NCI-H774 (cell line): ENCODE results near the gene GCNT4.
A peak's percentile ranks its signal among the peaks of the same experiment; 100 is the strongest.

Experiments used
- DNase-seq: peaks from one replicate; lab custom pipeline; 2025; lab: John Stamatoyannopoulos, UW

GCNT4 gene

GRCh38 chr5:75051217-75051751 is 1.1 kb downstream of the GCNT4 start:
- no peak for DNase-seq

- no peak for DNase-seq
These were observed 1.9 kb downstream of the GCNT4 start for GRCh38 chr5:75050415-75050814.

GRCh38 chr5:75049456-75050351 is 2.7 kb downstream of the GCNT4 start:
- peak; percentile 45 for DNase-seq

- no peak for DNase-seq
These were observed 3.9 kb downstream of the GCNT4 start for GRCh38 chr5:75048457-75048953.

GRCh38 chr5:75047356-75047755 is 5.0 kb downstream of the GCNT4 start:
- DNase-seq, result no peak

GRCh38 chr5:75046366-75047142 is 5.8 kb downstream of the GCNT4 start:
- no peak for DNase-seq

- DNase-seq, result no peak
These were observed 7.3 kb downstream of the GCNT4 start for GRCh38 chr5:75045071-75045470.

- no peak for DNase-seq
These were observed 8.0 kb downstream of the GCNT4 start for GRCh38 chr5:75044406-75044805.

- no peak for DNase-seq
These were observed 8.6 kb downstream of the GCNT4 start for GRCh38 chr5:75043633-75044264.

GRCh38 chr5:75042522-75042921 is 9.8 kb downstream of the GCNT4 start:
- DNase-seq, result no peak

- DNase-seq, result no peak
These were observed 11.4 kb downstream of the GCNT4 start for GRCh38 chr5:75040973-75041372.

GRCh38 chr5:75037106-75037505 is 15.3 kb downstream of the GCNT4 start:
- DNase-seq, result no peak

GRCh38 chr5:75034137-75034739 is 18.1 kb downstream of the GCNT4 start:
- no peak for DNase-seq

- DNase-seq, result no peak
These were observed 21.0 kb downstream of the GCNT4 start for GRCh38 chr5:75031366-75031765.

- no peak for DNase-seq
These were observed 24.3 kb downstream of the GCNT4 start for GRCh38 chr5:75028090-75028489.

- DNase-seq, result no peak
These were observed 28.8 kb downstream of the GCNT4 start for GRCh38 chr5:75023368-75024159.

GRCh38 chr5:75021800-75022199 is 30.6 kb downstream of the GCNT4 start:
- DNase-seq, result no peak

GRCh38 chr5:75021219-75021618 is 31.1 kb downstream of the GCNT4 start:
- no peak for DNase-seq

GRCh38 chr5:75020016-75020656 is 32.2 kb downstream of the GCNT4 start:
- DNase-seq, result peak; percentile 26

GRCh38 chr5:75018805-75019587 is 33.4 kb downstream of the GCNT4 start:
- DNase-seq, result no peak
